HEK293 (cell line): ENCODE measurements around the gene CLMN.
A peak's percentile ranks its signal among the peaks of the same experiment; 100 is the strongest.

Source experiments
- CTCF ChIA-PET: fragments of 350-600 bp; formaldehyde crosslinking; extraction: SDS; loops from one replicate; lab custom pipeline; 2021; ENCODE audit warnings: antibody characterized with exemption; lab: Yijun Ruan, JAX
- POLR2A ChIA-PET: fragments of 300-600 bp; formaldehyde crosslinking; extraction: SDS; loops from one replicate; lab custom pipeline; 2020; ENCODE audit warnings: antibody characterized with exemption, inconsistent platforms; lab: Yijun Ruan, JAX
- H3K27ac ChIP-seq: fragments of 200-500 bp; sonication (Bioruptor generic); 2 replicates; pipeline ENCODE4 v1.5.1; 2014; ENCODE audit warnings: low read depth, low read length, control low read depth, inconsistent platforms; ENCODE audit errors: extremely low read depth
- H3K36me3 ChIP-seq, 2 experiments: fragments of 200-500 bp in 1 of 2; sonication (Bioruptor generic) in 1 of 2; 1 replicate in 1 of 2; 2 replicates in 1 of 2; pipeline ENCODE4 v1.5.1; 2014 to 2017; ENCODE audit warnings: inconsistent platforms in 2 of 2, low read length in 2 of 2; ENCODE audit not compliant: control insufficient read depth in 2 of 2, insufficient read depth in 1 of 2
- H3K4me1 ChIP-seq: fragments of 200-500 bp; sonication (Bioruptor generic); 2 replicates; pipeline ENCODE4 v1.5.1; 2014; ENCODE audit warnings: mild to moderate bottlenecking, low read length, inconsistent platforms; ENCODE audit not compliant: control insufficient read depth, insufficient read depth
- H3K4me3 ChIP-seq: 2 replicates; pipeline ENCODE4 v1.5.1; 2011; ENCODE audit warnings: low read depth, mild to moderate bottlenecking, control low read depth, low read length, moderate library complexity
- H3K9me3 ChIP-seq: fragments of 200-500 bp; sonication (Bioruptor generic); 2 replicates; pipeline ENCODE4 v1.5.1; 2014; ENCODE audit warnings: low read depth, low read length, inconsistent platforms; ENCODE audit not compliant: control insufficient read depth, insufficient read depth
- AEBP2 ChIP-seq: fragments of 450-650 bp; formaldehyde crosslinking; IDR thresholded peaks from 2 replicates; pipeline ENCODE4 v1.5.1; 2016; ENCODE audit warnings: missing biosample characterization, missing genetic modification characterization, borderline replicate concordance
- ATF2 ChIP-seq: fragments of 450-650 bp; formaldehyde crosslinking; IDR thresholded peaks from 2 replicates; pipeline ENCODE4 v1.5.1; 2016; ENCODE audit warnings: missing biosample characterization, missing genetic modification characterization, low read depth
- BCL11B ChIP-seq: fragments of 450-650 bp; formaldehyde crosslinking; IDR thresholded peaks from 2 replicates; pipeline ENCODE4 v1.5.1; 2016; ENCODE audit warnings: low read depth, missing biosample characterization, missing genetic modification characterization
- IKZF3 ChIP-seq: fragments of 450-650 bp; IDR thresholded peaks from 2 replicates; pipeline ENCODE4 v1.5.0; 2018; ENCODE audit warnings: missing biosample characterization, mild to moderate bottlenecking, missing genetic modification characterization, moderate library complexity
- KLF1 ChIP-seq: fragments of 450-650 bp; formaldehyde crosslinking; IDR thresholded peaks from 2 replicates; pipeline ENCODE4 v1.5.1; 2016; ENCODE audit warnings: missing biosample characterization, missing genetic modification characterization
- KLF10 ChIP-seq: fragments of 450-650 bp; IDR thresholded peaks from 2 replicates; pipeline ENCODE4 v1.5.1; 2018; ENCODE audit warnings: missing biosample characterization, mild to moderate bottlenecking, missing genetic modification characterization
- KLF16 ChIP-seq: fragments of 450-650 bp; formaldehyde crosslinking; IDR thresholded peaks from 2 replicates; pipeline ENCODE4 v1.5.1; 2017; ENCODE audit warnings: missing biosample characterization, missing genetic modification characterization
- PRDM1 ChIP-seq: fragments of 450-650 bp; formaldehyde crosslinking; IDR thresholded peaks from 2 replicates; pipeline ENCODE4; 2016; ENCODE audit warnings: missing biosample characterization, missing genetic modification characterization
- SP3 ChIP-seq: fragments of 450-650 bp; formaldehyde crosslinking; IDR thresholded peaks from 2 replicates; pipeline ENCODE4 v1.5.1; 2016; ENCODE audit warnings: missing biosample characterization, missing genetic modification characterization
- ZBTB48 ChIP-seq: fragments of 450-650 bp; formaldehyde crosslinking; IDR thresholded peaks from 2 replicates; pipeline ENCODE4 v1.5.1; 2016; ENCODE audit warnings: missing biosample characterization, missing genetic modification characterization
- ZFHX2 ChIP-seq: fragments of 450-650 bp; formaldehyde crosslinking; conservative IDR thresholded peaks from 2 replicates; pipeline ENCODE4 v1.5.1; 2016; ENCODE audit warnings: missing biosample characterization, missing genetic modification characterization
- ZNF175 ChIP-seq: fragments of 450-650 bp; formaldehyde crosslinking; IDR thresholded peaks from 2 replicates; pipeline ENCODE4 v1.5.1; 2016; ENCODE audit warnings: missing biosample characterization, missing genetic modification characterization
- ZNF24 ChIP-seq: fragments of 450-650 bp; formaldehyde crosslinking; IDR thresholded peaks from 2 replicates; pipeline ENCODE4 v1.5.1; 2016; ENCODE audit warnings: missing biosample characterization, missing genetic modification characterization
- ZNF26 ChIP-seq: fragments of 450-650 bp; formaldehyde crosslinking; IDR thresholded peaks from 2 replicates; pipeline ENCODE4 v1.5.1; 2016; ENCODE audit warnings: missing biosample characterization, missing genetic modification characterization
- ZNF266 ChIP-seq: fragments of 450-650 bp; formaldehyde crosslinking; IDR thresholded peaks from 2 replicates; pipeline ENCODE4 v1.5.1; 2016; ENCODE audit warnings: missing biosample characterization, missing genetic modification characterization, low read depth
- ZNF426 ChIP-seq: fragments of 450-650 bp; formaldehyde crosslinking; IDR thresholded peaks from 2 replicates; pipeline ENCODE4 v1.5.1; 2017; ENCODE audit warnings: missing biosample characterization, missing genetic modification characterization, mild to moderate bottlenecking, inconsistent platforms, moderate library complexity
- ZNF529 ChIP-seq: fragments of 450-650 bp; formaldehyde crosslinking; IDR thresholded peaks from 2 replicates; pipeline ENCODE4 v1.5.1; 2017; ENCODE audit warnings: missing genetic modification characterization, missing biosample characterization; ENCODE audit not compliant: insufficient replicate concordance
- ZNF621 ChIP-seq: fragments of 450-650 bp; formaldehyde crosslinking; IDR thresholded peaks from 2 replicates; pipeline ENCODE4 v1.5.1; 2017; ENCODE audit warnings: missing biosample characterization, missing genetic modification characterization
- ZNF623 ChIP-seq: fragments of 450-650 bp; formaldehyde crosslinking; IDR thresholded peaks from 2 replicates; pipeline ENCODE4 v1.5.1; 2016; ENCODE audit warnings: missing biosample characterization, missing genetic modification characterization
- ZNF660 ChIP-seq: fragments of 450-650 bp; IDR thresholded peaks from 2 replicates; pipeline ENCODE4 v1.5.1; 2018; ENCODE audit warnings: missing biosample characterization, mild to moderate bottlenecking, missing genetic modification characterization
- ZNF776 ChIP-seq: fragments of 450-650 bp; formaldehyde crosslinking; IDR thresholded peaks from 2 replicates; pipeline ENCODE4 v1.5.0; 2017; ENCODE audit warnings: missing biosample characterization, missing genetic modification characterization, borderline replicate concordance
- ZSCAN4 ChIP-seq: fragments of 450-650 bp; formaldehyde crosslinking; IDR thresholded peaks from 2 replicates; pipeline ENCODE4 v1.5.1; 2017; ENCODE audit warnings: missing biosample characterization, missing genetic modification characterization
- TF ChIP-seq, protein P1 (sequence below): fragments of 450-650 bp; IDR thresholded peaks from 2 replicates; pipeline ENCODE4 v1.5.1; 2018; ENCODE audit warnings: missing biosample characterization, missing genetic modification characterization
- TF ChIP-seq, protein P2 (sequence below): fragments of 450-650 bp; formaldehyde crosslinking; IDR thresholded peaks from 2 replicates; pipeline ENCODE4 v1.5.1; 2016; ENCODE audit warnings: missing biosample characterization, missing genetic modification characterization, low read depth

Gene CLMN

DNA sequence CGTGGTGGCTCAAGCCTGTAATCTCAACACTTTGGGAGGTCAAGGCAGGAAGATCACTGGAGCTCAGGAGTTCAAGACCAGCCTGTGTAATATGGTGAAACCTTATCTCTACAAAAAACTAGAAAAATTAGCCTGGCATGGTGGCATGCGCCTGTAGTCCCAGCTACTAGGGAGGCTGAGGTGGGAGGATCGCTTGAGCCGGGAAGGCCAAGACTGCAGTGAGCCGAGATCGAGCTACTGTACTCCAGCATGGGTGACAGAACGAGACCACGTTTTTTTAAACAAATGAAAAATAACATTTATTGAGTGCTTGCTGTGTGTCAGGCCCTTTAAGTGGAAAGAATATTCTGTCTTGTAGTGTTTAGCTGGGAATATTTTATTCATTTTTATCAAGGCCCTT is 26.6 kb upstream of the CLMN start:
- Histone ChIP-seq H3K4me1 (no peaks in the 10 kb centered on the region), H3K4me3 (no peak overlapping the region), H3K36me3 (no peaks in the 10 kb centered on the region), H3K27ac (no peak overlapping the region), H3K9me3 (no peaks in the 10 kb centered on the region)
- TF ChIP-seq KLF16 (tag by site-specific recombination) (no peak), KLF10 (tag by site-specific recombination) (no peak), IKZF3 (tag by site-specific recombination) (no peak), KLF1 (tag by site-specific recombination) (no peak), ZNF623 (no peak), ZBTB48 (tag by site-specific recombination) (no peak), ZNF266 (tag by site-specific recombination) (no peak), ZNF660 (tag by site-specific recombination) (no peak), ZNF529 (tag by site-specific recombination) (no peak), ZNF26 (tag by site-specific recombination) (no peak), ZFHX2 (tag by site-specific recombination) (no peak), ZNF426 (tag by site-specific recombination) (no peak), ZNF621 (tag by site-specific recombination) (no peak), ZNF175 (tag by site-specific recombination) (no peak), ZNF776 (no peak), BCL11B (tag by site-specific recombination) (no peak)
- TF ChIP-seq, protein P1, sequence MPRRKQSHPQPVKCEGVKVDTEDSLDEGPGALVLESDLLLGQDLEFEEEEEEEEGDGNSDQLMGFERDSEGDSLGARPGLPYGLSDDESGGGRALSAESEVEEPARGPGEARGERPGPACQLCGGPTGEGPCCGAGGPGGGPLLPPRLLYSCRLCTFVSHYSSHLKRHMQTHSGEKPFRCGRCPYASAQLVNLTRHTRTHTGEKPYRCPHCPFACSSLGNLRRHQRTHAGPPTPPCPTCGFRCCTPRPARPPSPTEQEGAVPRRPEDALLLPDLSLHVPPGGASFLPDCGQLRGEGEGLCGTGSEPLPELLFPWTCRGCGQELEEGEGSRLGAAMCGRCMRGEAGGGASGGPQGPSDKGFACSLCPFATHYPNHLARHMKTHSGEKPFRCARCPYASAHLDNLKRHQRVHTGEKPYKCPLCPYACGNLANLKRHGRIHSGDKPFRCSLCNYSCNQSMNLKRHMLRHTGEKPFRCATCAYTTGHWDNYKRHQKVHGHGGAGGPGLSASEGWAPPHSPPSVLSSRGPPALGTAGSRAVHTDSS (tag by site-specific recombination) = no peak
- TF ChIP-seq, protein P2, sequence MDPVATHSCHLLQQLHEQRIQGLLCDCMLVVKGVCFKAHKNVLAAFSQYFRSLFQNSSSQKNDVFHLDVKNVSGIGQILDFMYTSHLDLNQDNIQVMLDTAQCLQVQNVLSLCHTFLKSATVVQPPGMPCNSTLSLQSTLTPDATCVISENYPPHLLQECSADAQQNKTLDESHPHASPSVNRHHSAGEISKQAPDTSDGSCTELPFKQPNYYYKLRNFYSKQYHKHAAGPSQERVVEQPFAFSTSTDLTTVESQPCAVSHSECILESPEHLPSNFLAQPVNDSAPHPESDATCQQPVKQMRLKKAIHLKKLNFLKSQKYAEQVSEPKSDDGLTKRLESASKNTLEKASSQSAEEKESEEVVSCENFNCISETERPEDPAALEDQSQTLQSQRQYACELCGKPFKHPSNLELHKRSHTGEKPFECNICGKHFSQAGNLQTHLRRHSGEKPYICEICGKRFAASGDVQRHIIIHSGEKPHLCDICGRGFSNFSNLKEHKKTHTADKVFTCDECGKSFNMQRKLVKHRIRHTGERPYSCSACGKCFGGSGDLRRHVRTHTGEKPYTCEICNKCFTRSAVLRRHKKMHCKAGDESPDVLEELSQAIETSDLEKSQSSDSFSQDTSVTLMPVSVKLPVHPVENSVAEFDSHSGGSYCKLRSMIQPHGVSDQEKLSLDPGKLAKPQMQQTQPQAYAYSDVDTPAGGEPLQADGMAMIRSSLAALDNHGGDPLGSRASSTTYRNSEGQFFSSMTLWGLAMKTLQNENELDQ (tag by site-specific recombination) = no peak
- ChIA-PET POLR2A (interaction anchor here (1.2 kb wide), 1 partner anchor 13 kb away, joined by 3 read pairs; no protein-coding TSS in a partner anchor), CTCF (interaction anchor here (0.9 kb wide), 1 partner anchor 656 kb away, joined by 3 read pairs; no protein-coding TSS in a partner anchor)

DNA sequence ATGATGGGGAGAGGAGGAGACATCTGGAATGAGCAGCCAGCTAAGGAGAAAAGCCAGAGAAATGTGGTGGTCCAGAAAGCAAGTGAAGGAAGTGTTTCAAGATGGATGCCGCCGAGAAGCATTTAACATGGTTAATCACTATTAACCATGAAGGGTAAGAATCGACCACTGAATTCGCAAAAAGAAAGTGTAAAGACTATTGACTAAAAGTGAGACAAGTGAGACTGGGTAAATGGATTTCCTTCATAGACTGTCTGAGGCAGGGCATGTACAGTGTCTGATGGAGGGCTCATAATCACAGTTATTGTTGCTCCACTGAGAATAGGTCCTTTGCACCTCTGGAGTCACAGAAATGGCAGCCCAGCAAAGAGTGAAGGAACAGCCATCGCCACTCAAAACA is 25.3 kb upstream of the CLMN start:
- POLR2A ChIA-PET = no interaction called here
- CTCF ChIA-PET = no interaction called here
- no peaks in the 10 kb centered on the region for H3K4me1 ChIP-seq

More for the DNA sequence above, 25.3 kb upstream of the CLMN start:
- no peak for TF ChIP-seq AEBP2 (tag by site-specific recombination)
- no peak for TF ChIP-seq ATF2 (tag by site-specific recombination)
- no peak for TF ChIP-seq ZSCAN4
- TF ChIP-seq ZNF660 (tag by site-specific recombination) = no peak
- TF ChIP-seq ZNF426 (tag by site-specific recombination) = no peak
- TF ChIP-seq PRDM1 (tag by site-specific recombination) = 0 out of 2 replicates have a peak, but pooled peaks have one; percentile 10
- TF ChIP-seq ZNF24 = no peak
- no peak for TF ChIP-seq SP3 (tag by site-specific recombination)
- no peak overlapping the region for H3K4me3 ChIP-seq
- H3K36me3 ChIP-seq = no peaks in the 10 kb centered on the region
- no peak overlapping the region for H3K27ac ChIP-seq
- no peaks in the 10 kb centered on the region for H3K9me3 ChIP-seq
